HEK293 (cell line): ENCODE data around the gene SUSD3.

Experiments
- CTCF ChIA-PET: fragments of 350-600 bp; formaldehyde crosslinking; extraction: SDS; loops from one replicate; lab custom pipeline; 2021; ENCODE audit warnings: antibody characterized with exemption; lab: Yijun Ruan, JAX
- POLR2A ChIA-PET: fragments of 300-600 bp; formaldehyde crosslinking; extraction: SDS; loops from one replicate; lab custom pipeline; 2020; ENCODE audit warnings: antibody characterized with exemption, inconsistent platforms; lab: Yijun Ruan, JAX
- H3K27ac ChIP-seq: fragments of 200-500 bp; sonication (Bioruptor generic); 2 replicates; pipeline ENCODE4 v1.5.1; 2014; ENCODE audit warnings: low read depth, low read length, control low read depth, inconsistent platforms; ENCODE audit errors: extremely low read depth
- H3K36me3 ChIP-seq, 2 experiments: fragments of 200-500 bp in 1 of 2; sonication (Bioruptor generic) in 1 of 2; 1 replicate in 1 of 2; 2 replicates in 1 of 2; pipeline ENCODE4 v1.5.1; 2014 to 2017; ENCODE audit warnings: inconsistent platforms in 2 of 2, low read length in 2 of 2; ENCODE audit not compliant: control insufficient read depth in 2 of 2, insufficient read depth in 1 of 2
- H3K4me1 ChIP-seq: fragments of 200-500 bp; sonication (Bioruptor generic); 2 replicates; pipeline ENCODE4 v1.5.1; 2014; ENCODE audit warnings: mild to moderate bottlenecking, low read length, inconsistent platforms; ENCODE audit not compliant: control insufficient read depth, insufficient read depth
- H3K4me3 ChIP-seq: 2 replicates; pipeline ENCODE4 v1.5.1; 2011; ENCODE audit warnings: low read depth, mild to moderate bottlenecking, control low read depth, low read length, moderate library complexity
- H3K9me3 ChIP-seq: fragments of 200-500 bp; sonication (Bioruptor generic); 2 replicates; pipeline ENCODE4 v1.5.1; 2014; ENCODE audit warnings: low read depth, low read length, inconsistent platforms; ENCODE audit not compliant: control insufficient read depth, insufficient read depth
- GLI4 ChIP-seq: fragments of 450-650 bp; formaldehyde crosslinking; IDR thresholded peaks from 2 replicates; pipeline ENCODE4 v1.5.1; 2016; ENCODE audit warnings: missing biosample characterization, missing genetic modification characterization
- GLIS1 ChIP-seq: fragments of 450-650 bp; formaldehyde crosslinking; IDR thresholded peaks from 2 replicates; pipeline ENCODE4 v1.5.1; 2016; ENCODE audit warnings: missing biosample characterization, missing genetic modification characterization
- GLIS2 ChIP-seq: fragments of 450-650 bp; formaldehyde crosslinking; IDR thresholded peaks from 2 replicates; pipeline ENCODE4 v1.5.1; 2016; ENCODE audit warnings: missing biosample characterization, missing genetic modification characterization
- KLF8 ChIP-seq: fragments of 450-650 bp; formaldehyde crosslinking; IDR thresholded peaks from 2 replicates; pipeline ENCODE4 v1.5.1; 2016; ENCODE audit warnings: missing biosample characterization, missing genetic modification characterization
- MZF1 ChIP-seq: fragments of 450-650 bp; formaldehyde crosslinking; IDR thresholded peaks from 2 replicates; pipeline ENCODE4 v1.5.1; 2017; ENCODE audit warnings: missing biosample characterization, missing genetic modification characterization, borderline replicate concordance
- SCRT2 ChIP-seq: fragments of 450-650 bp; formaldehyde crosslinking; IDR thresholded peaks from 2 replicates; pipeline ENCODE4 v1.5.1; 2016; ENCODE audit warnings: missing biosample characterization, missing genetic modification characterization
- TCF7L2 ChIP-seq: IDR thresholded peaks from 2 replicates; pipeline ENCODE4 v1.6.1; 2011; ENCODE audit warnings: low read depth, mild to moderate bottlenecking, inconsistent platforms, low read length, moderate library complexity, borderline replicate concordance
- YY1 ChIP-seq: fragments of 450-650 bp; formaldehyde crosslinking; IDR thresholded peaks from 2 replicates; pipeline ENCODE4 v1.5.1; 2018; ENCODE audit warnings: missing biosample characterization, missing genetic modification characterization
- ZBTB17 ChIP-seq: fragments of 450-650 bp; formaldehyde crosslinking; IDR thresholded peaks from 2 replicates; pipeline ENCODE4 v1.5.1; 2016; ENCODE audit warnings: missing biosample characterization, missing genetic modification characterization
- ZBTB48 ChIP-seq: fragments of 450-650 bp; formaldehyde crosslinking; IDR thresholded peaks from 2 replicates; pipeline ENCODE4 v1.5.1; 2016; ENCODE audit warnings: missing biosample characterization, missing genetic modification characterization
- ZFP37 ChIP-seq: fragments of 450-650 bp; formaldehyde crosslinking; IDR thresholded peaks from 2 replicates; pipeline ENCODE4 v1.5.1; 2016; ENCODE audit warnings: missing biosample characterization, missing genetic modification characterization
- ZIC2 ChIP-seq: fragments of 450-650 bp; formaldehyde crosslinking; IDR thresholded peaks from 2 replicates; pipeline ENCODE4 v1.5.1; 2016; ENCODE audit warnings: missing biosample characterization, missing genetic modification characterization
- ZNF112 ChIP-seq: fragments of 450-650 bp; formaldehyde crosslinking; IDR thresholded peaks from 2 replicates; pipeline ENCODE4 v1.5.0; 2017; ENCODE audit warnings: missing biosample characterization, missing genetic modification characterization
- ZNF18 ChIP-seq: fragments of 450-650 bp; formaldehyde crosslinking; IDR thresholded peaks from 2 replicates; pipeline ENCODE4 v1.5.1; 2016; ENCODE audit warnings: missing biosample characterization, missing genetic modification characterization
- ZNF23 ChIP-seq: fragments of 450-650 bp; formaldehyde crosslinking; IDR thresholded peaks from 2 replicates; pipeline ENCODE4 v1.5.1; 2016; ENCODE audit warnings: missing biosample characterization, missing genetic modification characterization, borderline replicate concordance
- ZNF24 ChIP-seq: fragments of 450-650 bp; formaldehyde crosslinking; IDR thresholded peaks from 2 replicates; pipeline ENCODE4 v1.5.1; 2016; ENCODE audit warnings: missing biosample characterization, missing genetic modification characterization
- ZNF274 ChIP-seq, 2 experiments: fragments of 200-500 bp in 1 of 2; fragments of 450-650 bp in 1 of 2; sonication (Bioruptor generic) in 1 of 2; formaldehyde crosslinking in 1 of 2; IDR thresholded peaks; 2 replicates each; pipeline versions ENCODE4 v1.5.1 to v1.6.1; 2014 to 2016; ENCODE audit warnings: borderline replicate concordance in 1 of 2, inconsistent platforms in 1 of 2, low read length in 1 of 2, missing biosample characterization in 1 of 2, missing genetic modification characterization in 1 of 2
- ZNF341 ChIP-seq: fragments of 450-650 bp; formaldehyde crosslinking; IDR thresholded peaks from 2 replicates; pipeline ENCODE4; 2016; ENCODE audit warnings: low read depth, missing biosample characterization, missing genetic modification characterization
- ZNF350 ChIP-seq: fragments of 450-650 bp; formaldehyde crosslinking; IDR thresholded peaks from 2 replicates; pipeline ENCODE4 v1.5.0; 2017; ENCODE audit warnings: missing biosample characterization, mild to moderate bottlenecking, missing genetic modification characterization
- ZNF433 ChIP-seq: fragments of 450-650 bp; formaldehyde crosslinking; IDR thresholded peaks from 2 replicates; pipeline ENCODE4 v1.5.1; 2016; ENCODE audit warnings: missing biosample characterization, missing genetic modification characterization, low read depth
- ZNF473 ChIP-seq: fragments of 450-650 bp; formaldehyde crosslinking; IDR thresholded peaks from 2 replicates; pipeline ENCODE4 v1.5.1; 2017; ENCODE audit warnings: missing biosample characterization, missing genetic modification characterization
- ZNF600 ChIP-seq: fragments of 450-650 bp; formaldehyde crosslinking; IDR thresholded peaks from 2 replicates; pipeline ENCODE4 v1.5.1; 2016; ENCODE audit warnings: missing biosample characterization, missing genetic modification characterization
- ZNF629 ChIP-seq: fragments of 450-650 bp; formaldehyde crosslinking; IDR thresholded peaks from 2 replicates; pipeline ENCODE4 v1.5.1; 2017; ENCODE audit warnings: missing biosample characterization, missing genetic modification characterization
- ZNF768 ChIP-seq: fragments of 450-650 bp; formaldehyde crosslinking; IDR thresholded peaks from 2 replicates; pipeline ENCODE4 v1.5.1; 2018; ENCODE audit warnings: missing biosample characterization, mild to moderate bottlenecking, missing genetic modification characterization
- ZNF785 ChIP-seq: fragments of 450-650 bp; formaldehyde crosslinking; IDR thresholded peaks from 2 replicates; pipeline ENCODE4 v1.5.1; 2016; ENCODE audit warnings: missing biosample characterization, missing genetic modification characterization
- ZNF791 ChIP-seq: fragments of 450-650 bp; formaldehyde crosslinking; IDR thresholded peaks from 2 replicates; pipeline ENCODE4 v1.5.1; 2016; ENCODE audit warnings: missing biosample characterization, missing genetic modification characterization

The SUSD3 gene

GRCh38 chr9:93096811-93097382, 38.4 kb downstream of the SUSD3 start:
- H3K4me1 ChIP-seq: peaks cover 2% of the 10 kb centered on the region; the same call in 1 of the 2 replicates

GRCh38 chr9:93097511-93098201, 39.2 kb downstream of the SUSD3 start:
- Histone ChIP-seq H3K36me3 (no peaks in the 10 kb centered on the region; a peak in 1 of 3 replicates), H3K4me1 (peaks cover 2% of the 10 kb centered on the region; the same call in 1 of the 2 replicates), H3K27ac (no peak overlapping the region), H3K4me3 (no peak overlapping the region), H3K9me3 (no peaks in the 10 kb centered on the region; the same call in 1 of the 2 replicates)
- ChIA-PET CTCF (interaction anchor here (0.6 to 2.9 kb wide), 4 partner anchors 9 to 94 kb away, joined by 3 to 15 read pairs (median 3); no protein-coding TSS in a partner anchor), POLR2A (interaction anchor here (2.0 kb wide), 1 partner anchor 36 kb away, joined by 6 read pairs; the partner anchor contains the start of gene NINJ1)
- TF ChIP-seq ZNF473 (tag by site-specific recombination) (no peak), ZBTB48 (tag by site-specific recombination) (0 out of 2 replicates have a peak, but pooled peaks have one; percentile 14), ZNF600 (tag by site-specific recombination) (0 out of 2 replicates have a peak, but pooled peaks have one; percentile 17), GLIS1 (tag by site-specific recombination) (peak; percentile 26; the same call in 1 of the 2 replicates)

More at GRCh38 chr9:93096811-93097382, 38.4 kb downstream of the SUSD3 start:
- TF ChIP-seq ZFP37 (tag by site-specific recombination): no peak
- TF ChIP-seq ZBTB17: peak; percentile 80
- TF ChIP-seq ZIC2 (tag by site-specific recombination): 0 out of 2 replicates have a peak, but pooled peaks have one; percentile 0
- no peak for TF ChIP-seq ZNF433 (tag by site-specific recombination)
- no peak overlapping the region for H3K27ac ChIP-seq
- ChIA-PET CTCF (interaction anchor here (0.7 to 2.9 kb wide), 5 partner anchors 9 to 93 kb away, joined by 3 to 15 read pairs (median 3); no protein-coding TSS in a partner anchor), POLR2A (interaction anchor here (1.0 to 2.1 kb wide), 3 partner anchors 12 to 37 kb away, joined by 3 to 15 read pairs (median 6); partner anchors contain the start of gene NINJ1)
- no peaks in the 10 kb centered on the region; the same call in 1 of the 2 replicates for H3K9me3 ChIP-seq
- H3K36me3 ChIP-seq: no peaks in the 10 kb centered on the region; a peak in 1 of 3 replicates
- peak overlapping the region; percentile 76 for H3K4me3 ChIP-seq

GRCh38 chr9:93098236-93098946, 39.9 kb downstream of the SUSD3 start:
- ChIA-PET POLR2A (interaction anchor here (2.0 kb wide), 1 partner anchor 36 kb away, joined by 6 read pairs; the partner anchor contains the start of gene NINJ1), CTCF (interaction anchor here (0.6 to 2.9 kb wide), 4 partner anchors 9 to 61 kb away, joined by 3 to 15 read pairs (median 4); no protein-coding TSS in a partner anchor)
- Histone ChIP-seq H3K9me3 (no peaks in the 10 kb centered on the region; the same call in 1 of the 2 replicates), H3K4me3 (no peak overlapping the region), H3K4me1 (peaks cover 2% of the 10 kb centered on the region; the same call in 1 of the 2 replicates), H3K36me3 (no peaks in the 10 kb centered on the region; a peak in 1 of 3 replicates), H3K27ac (no peak overlapping the region)
- TF ChIP-seq ZNF600 (tag by site-specific recombination): peak; percentile 80
- 0 out of 2 replicates have a peak, but pooled peaks have one; percentile 22 for TF ChIP-seq GLI4
- no peak for TF ChIP-seq YY1 (tag by site-specific recombination)
- no peak for TF ChIP-seq SCRT2 (tag by site-specific recombination)
- TF ChIP-seq ZFP37 (tag by site-specific recombination): no peak
- no peak for TF ChIP-seq KLF8
- TF ChIP-seq ZNF791: no peak
- no peak for TF ChIP-seq ZNF112 (tag by site-specific recombination)
- TF ChIP-seq ZNF18 (tag by site-specific recombination): no peak
- no peak for TF ChIP-seq ZNF768 (tag by site-specific recombination)
- TF ChIP-seq TCF7L2: no peak
- TF ChIP-seq ZNF24 (tag by site-specific recombination): no peak
- peak; percentile 27; the same call in 1 of the 2 replicates for TF ChIP-seq GLIS2 (tag by site-specific recombination)
- no peak for TF ChIP-seq ZNF350 (tag by site-specific recombination)
- TF ChIP-seq ZNF785 (tag by site-specific recombination): no peak
- peak; percentile 46; the same call in 1 of the 2 replicates for TF ChIP-seq ZIC2 (tag by site-specific recombination)
- TF ChIP-seq ZNF629 (tag by site-specific recombination): 0 out of 2 replicates have a peak, but pooled peaks have one; percentile 14
- TF ChIP-seq ZBTB17: peak; percentile 63; the same call in 1 of the 2 replicates
- no peak for TF ChIP-seq MZF1
- no peak for TF ChIP-seq ZNF23
- no peak for TF ChIP-seq ZNF274 (IDR thresholded peaks at IDR 0.05; ENCODE audit: low read length)
- no peak for TF ChIP-seq ZNF274 (tag by site-specific recombination; IDR thresholded peaks at IDR 0.05; ENCODE audit: borderline replicate concordance)
- TF ChIP-seq ZNF341: no peak
